SU-DHL-6 (cell line): ENCODE data around the gene ZNF627.

ENCODE experiments used
- H2AFZ ChIP-seq: fragments of 200-600 bp; sonication (generic); 2 replicates; pipeline ENCODE4 v1.6.1; 2014; ENCODE audit warnings: low read depth, mild to moderate bottlenecking, moderate library complexity, mixed read lengths, antibody characterized with exemption, low read length; ENCODE audit not compliant: severe bottlenecking
- H3F3A ChIP-seq: fragments of 200-600 bp; shearing (Covaris generic); 2 replicates; pipeline ENCODE4 v1.6.0; 2016; ENCODE audit warnings: antibody characterized with exemption, mild to moderate bottlenecking; ENCODE audit not compliant: insufficient read depth
- H3K27ac ChIP-seq: fragments of 200-600 bp; sonication (generic); 2 replicates; pipeline ENCODE4 v1.5.1; 2016; ENCODE audit warnings: low read depth, mild to moderate bottlenecking, low read length, moderate library complexity, mixed read lengths
- H3K27me3 ChIP-seq: fragments of 200-600 bp; sonication (generic), shearing (Covaris generic); 2 replicates; pipeline ENCODE4 v1.6.0; 2014; ENCODE audit warnings: mild to moderate bottlenecking, low read length
- H3K36me3 ChIP-seq: fragments of 200-600 bp; sonication (generic); 2 replicates; pipeline ENCODE4 v1.6.1; 2014; ENCODE audit warnings: mild to moderate bottlenecking, low read length, mixed read lengths
- H3K4me2 ChIP-seq: fragments of 300-600, 200-600 bp; shearing (Covaris generic), sonication (generic); 2 replicates; pipeline ENCODE4 v1.6.0; 2014; ENCODE audit warnings: low read length, low read depth, mild to moderate bottlenecking; ENCODE audit not compliant: poor library complexity, severe bottlenecking
- H3K4me3 ChIP-seq: fragments of 200-600 bp; sonication (generic); 2 replicates; pipeline ENCODE4 v1.5.1; 2014; ENCODE audit warnings: antibody characterized with exemption, low read length, mild to moderate bottlenecking, mixed read lengths; ENCODE audit not compliant: insufficient read depth, poor library complexity, severe bottlenecking
- H3K79me2 ChIP-seq: fragments of 200-600 bp; sonication (generic); 2 replicates; pipeline ENCODE4 v1.6.1; 2014; ENCODE audit warnings: mild to moderate bottlenecking, low read length, moderate library complexity; ENCODE audit not compliant: insufficient read depth
- H3K9ac ChIP-seq: fragments of 200-600 bp; sonication (generic); 2 replicates; pipeline ENCODE4 v1.7.0; 2014; ENCODE audit warnings: mild to moderate bottlenecking, low read length
- H3K9me2 ChIP-seq: fragments of 200-600 bp; sonication (generic); replicated peaks from 2 replicates; pipeline ENCODE4 v1.6.1; 2014; ENCODE audit warnings: low read length; ENCODE audit not compliant: insufficient read depth
- H3K9me3 ChIP-seq: fragments of 200-600 bp; sonication (generic); 2 replicates; pipeline ENCODE4 v1.6.1; 2014; ENCODE audit warnings: low read length, mixed read lengths; ENCODE audit not compliant: insufficient read depth
- H4K20me1 ChIP-seq: fragments of 200-600 bp; sonication (generic); 2 replicates; pipeline ENCODE4 v1.6.1; 2014; ENCODE audit warnings: low read depth, mild to moderate bottlenecking, antibody characterized with exemption, low read length, moderate library complexity, mixed read lengths
- CTCF ChIP-seq: fragments of 200-600 bp; sonication (generic); IDR thresholded peaks from one replicate; pipeline ENCODE4 v1.5.1; 2017; ENCODE audit warnings: antibody characterized with exemption, mild to moderate bottlenecking, low read length, moderate library complexity; ENCODE audit not compliant: insufficient read depth, poor library complexity, severe bottlenecking
- EZH2phosphoT487 ChIP-seq: fragments of 200-600 bp; sonication (generic), shearing (Covaris generic); conservative IDR thresholded peaks from 2 replicates; pipeline ENCODE4 v1.6.1; 2018; ENCODE audit warnings: mild to moderate bottlenecking, antibody characterized with exemption, low read length, moderate library complexity, mixed read lengths

Gene ZNF627

GRCh38 chr19:11551603-11552235 lies 45.6 kb upstream of the ZNF627 start:
- no peak overlapping the region for H3K9ac ChIP-seq
- no peaks in the 10 kb centered on the region for H3K27me3 ChIP-seq
- no peaks in the 10 kb centered on the region for H3K9me3 ChIP-seq
- H3K36me3 ChIP-seq, result no peaks in the 10 kb centered on the region
- no peak overlapping the region for H2AFZ ChIP-seq
- H3K27ac ChIP-seq, result no peak overlapping the region
- no peaks in the 10 kb centered on the region for H3F3A ChIP-seq
- no peak overlapping the region for H3K4me2 ChIP-seq
- peaks cover 7% of the 10 kb centered on the region for H3K79me2 ChIP-seq
- no peak for TF ChIP-seq CTCF
- no peak for TF ChIP-seq EZH2phosphoT487
- H4K20me1 ChIP-seq, result no peaks in the 10 kb centered on the region
- H3K4me3 ChIP-seq, result no peak overlapping the region
- no peaks in the 10 kb centered on the region for H3K9me2 ChIP-seq

GRCh38 chr19:11552666-11553372 lies 44.5 kb upstream of the ZNF627 start:
- no peak overlapping the region for H3K4me2 ChIP-seq
- no peak overlapping the region for H3K9ac ChIP-seq
- TF ChIP-seq CTCF, result no peak
- TF ChIP-seq EZH2phosphoT487, result no peak

GRCh38 chr19:11554160-11554559 lies 43.1 kb upstream of the ZNF627 start:
- Histone ChIP-seq H3K27ac (no peak overlapping the region), H4K20me1 (no peaks in the 10 kb centered on the region), H3K36me3 (no peaks in the 10 kb centered on the region), H3K4me2 (no peak overlapping the region), H2AFZ (no peak overlapping the region), H3K79me2 (peaks cover 26% of the 10 kb centered on the region), H3K9me3 (no peaks in the 10 kb centered on the region), H3K4me3 (no peak overlapping the region), H3K9ac (no peak overlapping the region), H3K9me2 (no peaks in the 10 kb centered on the region), H3F3A (no peaks in the 10 kb centered on the region), H3K27me3 (no peaks in the 10 kb centered on the region)
- no peak for TF ChIP-seq CTCF
- TF ChIP-seq EZH2phosphoT487, result no peak

More at GRCh38 chr19:11552666-11553372, 44.5 kb upstream of the ZNF627 start:
- H3K27me3 ChIP-seq, result no peaks in the 10 kb centered on the region
- H3K27ac ChIP-seq, result no peak overlapping the region
- H3K9me3 ChIP-seq, result no peaks in the 10 kb centered on the region
- no peaks in the 10 kb centered on the region for H3K9me2 ChIP-seq
- peaks cover 14% of the 10 kb centered on the region for H3K79me2 ChIP-seq
- H4K20me1 ChIP-seq, result no peaks in the 10 kb centered on the region
- H3F3A ChIP-seq, result no peaks in the 10 kb centered on the region
- no peak overlapping the region for H3K4me3 ChIP-seq
- H3K36me3 ChIP-seq, result no peaks in the 10 kb centered on the region
- no peak overlapping the region for H2AFZ ChIP-seq
